NCI-H1092 treated with DMSO at 0.1 percent for 48 hours (cell line): ENCODE measurements around the gene PIM2.
A peak's percentile ranks its signal among the peaks of the same experiment; 100 is the strongest.

ENCODE experiments used
- DNase-seq: peaks from one replicate; lab custom pipeline; 2025; lab: John Stamatoyannopoulos, UW

Gene PIM2

GRCh38 chrX:48918643-48919340, at the start of gene PIM2:
PIM2 (minus strand) TSS chrX:48919024; CDS start chrX:48918834, 190 bp downstream.
- peak; percentile 96 for DNase-seq

DNA sequence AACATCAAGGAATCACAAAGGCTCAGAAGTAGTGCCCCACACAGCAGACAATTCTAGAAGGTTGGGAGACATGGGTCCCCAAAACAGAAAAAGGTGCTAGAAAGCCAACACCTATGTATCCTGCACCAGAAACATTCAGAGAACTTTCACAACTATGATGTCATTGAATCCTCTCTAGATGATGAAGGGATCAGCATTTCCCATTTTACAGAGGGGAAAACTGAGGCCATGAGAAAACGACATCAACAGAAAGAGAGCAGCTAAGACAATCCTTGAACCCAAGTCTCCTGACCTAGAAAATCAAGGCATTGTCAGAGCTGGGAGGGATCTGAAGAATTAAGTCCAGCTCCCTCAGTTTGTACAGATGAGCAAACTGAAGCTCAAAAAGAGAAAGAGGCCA, 49.6 kb upstream of the PIM2 start:
- DNase-seq: no peak

- DNase-seq: no peak
Measured at GRCh38 chrX:48966796-48967579, 48.2 kb upstream of the PIM2 start.

DNA sequence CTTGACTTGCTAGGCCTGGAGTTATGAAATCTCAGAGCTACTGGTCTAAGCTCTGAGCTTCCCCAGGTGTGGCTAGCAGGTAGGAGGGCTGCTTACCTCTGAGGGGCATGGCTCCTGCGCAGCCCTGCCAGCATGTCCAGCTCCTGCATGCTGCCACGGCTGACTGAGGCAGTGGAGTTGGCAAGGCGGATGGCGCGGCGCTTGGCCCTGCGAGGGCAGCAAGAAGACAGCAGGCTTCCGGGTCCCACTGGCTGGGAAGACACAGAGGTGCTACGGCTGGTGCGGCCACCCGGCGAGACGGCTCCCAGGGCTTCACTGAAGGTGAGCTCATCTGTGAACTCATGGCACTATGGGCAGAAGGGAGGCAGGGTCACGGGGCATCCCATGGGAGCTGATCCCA, 47.1 kb upstream of the PIM2 start:
- no peak for DNase-seq

DNA sequence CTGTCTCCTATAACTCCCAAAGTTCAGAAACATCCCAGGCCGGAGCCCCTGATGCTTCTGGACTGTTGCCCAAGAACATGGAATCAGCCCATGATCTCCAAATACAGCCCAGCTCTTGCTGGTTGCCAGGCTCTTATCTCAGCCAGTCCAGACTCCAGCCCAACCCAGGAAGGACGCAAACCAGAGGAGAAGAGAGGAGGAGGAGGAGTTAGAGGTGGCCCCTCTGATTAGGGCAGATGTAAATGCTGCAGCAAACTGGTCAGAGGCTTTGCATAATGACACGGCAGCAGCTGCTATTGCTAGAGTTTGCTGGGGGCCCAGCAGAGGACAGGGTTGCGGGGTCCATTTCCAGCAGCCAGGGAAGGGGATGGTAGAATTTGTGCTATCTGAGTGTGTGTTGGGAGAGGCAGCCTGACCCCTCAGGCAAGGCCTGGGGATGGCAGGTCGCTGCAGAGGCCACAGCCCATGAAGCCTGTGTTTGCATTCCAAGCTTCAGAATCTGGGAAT, 42.8 kb upstream of the PIM2 start:
- no peak for DNase-seq

DNA sequence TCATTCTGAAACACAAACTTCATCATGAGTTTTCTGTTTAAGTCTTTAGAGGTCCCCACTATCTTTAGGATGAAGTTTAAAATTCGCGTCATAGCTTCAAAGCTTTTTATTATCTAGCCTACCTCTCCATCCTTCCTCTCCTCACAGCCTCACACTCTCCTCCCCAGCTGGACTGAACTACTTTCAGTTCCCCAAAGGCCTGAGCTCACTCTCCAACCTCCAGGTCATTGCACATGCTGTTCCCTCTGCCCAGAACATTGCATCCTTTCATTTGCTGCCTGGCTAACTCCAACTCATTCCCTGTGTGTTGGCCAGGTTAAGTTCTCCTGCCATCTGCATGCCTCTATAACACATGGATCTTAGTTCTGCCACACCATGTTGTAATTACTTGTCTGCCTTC, 41.5 kb upstream of the PIM2 start:
- DNase-seq: no peak

DNA sequence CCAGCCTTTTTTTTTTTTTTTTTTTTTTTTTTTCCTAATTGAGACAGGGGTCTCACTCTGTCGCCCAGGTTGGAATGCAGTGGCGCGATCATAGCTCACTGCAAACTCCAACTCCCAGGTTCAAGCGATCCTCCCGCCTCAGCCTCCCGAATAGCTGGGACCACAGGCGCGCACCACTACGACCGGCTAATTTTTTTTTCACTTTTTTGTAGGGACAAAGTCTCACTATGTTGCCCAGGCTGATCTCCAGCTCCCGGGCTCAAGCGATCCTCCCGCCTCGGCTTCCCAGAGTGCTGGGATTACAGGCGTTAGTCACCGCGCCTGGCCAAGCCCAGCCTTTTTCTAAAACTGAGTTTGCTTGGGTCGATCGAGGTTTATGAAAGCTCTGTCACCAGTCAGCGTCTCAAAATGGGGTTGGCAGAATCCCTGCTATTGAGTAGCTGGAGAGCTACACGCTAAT, 39.8 kb upstream of the PIM2 start:
- DNase-seq: peak; percentile 51

DNA sequence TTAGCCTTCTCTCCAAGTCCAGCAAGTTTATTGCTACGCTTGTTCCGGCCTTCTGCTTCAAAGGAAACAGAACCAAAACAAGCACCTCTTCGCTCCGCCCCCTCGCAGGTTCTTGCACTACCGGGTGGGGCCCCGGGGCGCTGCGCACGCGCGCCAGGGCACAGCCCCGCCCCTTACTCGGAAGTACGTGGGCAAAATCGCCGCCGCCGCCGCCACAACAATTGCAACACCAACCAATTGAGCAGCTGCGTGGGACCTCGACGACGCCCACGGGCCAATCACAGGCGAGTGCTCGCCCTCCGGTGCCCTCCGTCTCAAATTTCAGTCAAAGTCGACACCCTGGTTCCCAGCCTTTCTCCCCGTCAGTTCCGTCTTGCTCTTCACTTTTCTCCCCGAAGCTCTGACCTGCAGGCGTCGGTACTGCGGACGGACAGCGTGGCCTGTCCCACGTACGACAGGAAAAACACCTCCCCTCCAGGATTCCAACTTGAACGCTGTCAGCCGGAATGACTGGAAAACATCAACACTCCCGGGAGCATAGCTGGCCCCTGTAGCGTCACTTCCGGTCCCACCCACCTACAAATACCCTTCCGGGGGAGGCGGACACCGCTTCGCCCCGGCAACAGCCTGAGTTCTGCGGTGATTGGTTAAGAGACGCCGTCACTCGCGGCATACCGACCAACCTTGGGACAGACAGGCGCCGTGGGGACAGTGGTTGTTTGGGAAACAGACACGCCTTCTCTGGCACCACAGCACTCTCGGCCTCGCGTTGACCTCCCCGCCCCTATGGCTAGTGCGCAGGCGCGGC, 39.2 kb upstream of the PIM2 start:
- DNase-seq: peak; percentile 98

- DNase-seq: peak; percentile 81
Measured at GRCh38 chrX:48957477-48957826, 38.6 kb upstream of the PIM2 start, which contains the start of gene OTUD5. OTUD5 (minus strand) TSS chrX:48957607; CDS start chrX:48957570, 37 bp downstream.

GRCh38 chrX:48956728-48957414, 38.0 kb upstream of the PIM2 start:
- DNase-seq: no peak

DNA sequence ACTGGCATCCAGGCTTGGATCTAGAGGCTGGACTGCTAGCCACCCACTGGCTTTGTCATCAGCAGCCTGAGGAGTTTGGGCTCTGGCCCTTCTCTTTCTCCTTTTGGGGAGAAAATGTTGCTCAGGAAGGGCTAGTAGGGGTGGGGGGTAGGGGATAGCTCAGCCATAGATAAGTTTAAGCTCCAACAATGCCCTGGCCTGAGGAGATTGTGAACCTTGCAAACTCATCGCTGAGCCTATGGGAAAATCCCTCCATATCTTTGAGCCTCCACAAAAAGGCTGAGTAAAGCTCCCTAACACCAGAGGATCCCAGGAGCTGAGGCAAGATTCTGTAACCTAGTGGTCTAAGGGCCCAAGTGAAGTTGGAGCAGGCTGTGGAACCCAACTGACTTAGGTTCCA, 29.8 kb upstream of the PIM2 start:
- DNase-seq: no peak

DNA sequence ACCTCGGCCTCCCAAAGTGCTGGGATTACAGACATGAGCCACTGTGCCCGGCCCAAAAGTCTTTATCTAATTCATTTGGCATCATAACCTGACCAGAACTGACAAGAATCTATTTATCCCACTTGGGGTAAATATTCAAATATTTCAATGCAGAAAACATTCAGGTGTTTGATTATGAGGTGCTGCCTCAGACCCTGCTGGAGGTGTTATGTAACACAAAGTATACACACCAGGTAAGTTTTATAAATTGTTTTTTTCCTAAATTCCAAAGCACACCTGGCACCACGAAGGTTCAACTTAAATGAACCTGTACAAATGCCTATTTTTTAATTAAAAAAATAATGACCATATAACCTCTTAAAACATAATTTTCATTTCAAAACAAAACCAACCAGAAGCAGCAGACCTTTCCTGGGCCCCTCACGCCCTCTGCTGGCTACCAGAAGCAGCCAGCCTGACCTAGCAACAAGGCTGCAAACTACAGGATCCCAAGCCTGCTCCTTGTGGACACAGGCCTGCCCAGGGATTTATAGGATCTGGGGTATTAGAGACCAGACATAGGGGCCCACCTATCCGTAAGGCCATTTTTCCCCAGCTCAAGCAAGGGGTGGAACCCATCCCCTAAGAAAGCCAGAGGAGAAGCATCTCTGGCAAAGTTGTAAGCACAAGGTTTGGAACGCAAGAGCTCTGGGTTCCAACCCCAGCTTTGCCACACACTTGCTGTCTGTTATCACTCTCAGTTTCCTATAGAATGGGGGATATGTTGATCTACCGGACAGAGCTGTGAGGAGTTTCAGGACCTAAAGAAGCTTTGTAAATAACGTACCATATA, 26.9 kb upstream of the PIM2 start:
- DNase-seq: no peak

GRCh38 chrX:48942895-48943294, 24.1 kb upstream of the PIM2 start:
- no peak for DNase-seq

DNA sequence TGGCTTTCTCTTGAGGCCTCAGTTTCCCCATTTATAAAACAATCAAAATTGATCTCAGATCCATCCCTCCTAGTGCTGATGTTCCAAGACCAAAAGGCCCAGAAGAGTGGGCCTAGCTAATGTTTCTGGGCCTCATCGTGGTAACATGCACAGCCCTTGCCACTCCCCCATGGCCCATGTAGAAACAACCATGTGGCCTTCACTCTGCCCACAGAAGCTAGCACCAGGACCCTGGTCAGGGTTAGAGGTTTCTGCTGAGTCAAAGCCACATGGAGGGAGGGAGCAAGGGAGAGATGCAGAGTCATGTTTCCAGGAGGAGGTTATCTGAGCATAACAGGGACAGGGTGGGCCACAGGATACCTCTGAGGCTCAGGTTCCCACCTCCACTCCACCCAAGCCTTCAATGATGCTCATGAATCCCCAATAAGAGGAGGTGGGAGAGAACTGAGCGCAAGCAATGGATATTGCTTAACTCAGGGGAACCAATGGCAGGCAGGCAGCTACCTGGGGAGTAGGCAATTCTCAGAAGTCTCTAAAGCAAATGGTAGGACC, 21.7 kb upstream of the PIM2 start:
- no peak for DNase-seq

DNA sequence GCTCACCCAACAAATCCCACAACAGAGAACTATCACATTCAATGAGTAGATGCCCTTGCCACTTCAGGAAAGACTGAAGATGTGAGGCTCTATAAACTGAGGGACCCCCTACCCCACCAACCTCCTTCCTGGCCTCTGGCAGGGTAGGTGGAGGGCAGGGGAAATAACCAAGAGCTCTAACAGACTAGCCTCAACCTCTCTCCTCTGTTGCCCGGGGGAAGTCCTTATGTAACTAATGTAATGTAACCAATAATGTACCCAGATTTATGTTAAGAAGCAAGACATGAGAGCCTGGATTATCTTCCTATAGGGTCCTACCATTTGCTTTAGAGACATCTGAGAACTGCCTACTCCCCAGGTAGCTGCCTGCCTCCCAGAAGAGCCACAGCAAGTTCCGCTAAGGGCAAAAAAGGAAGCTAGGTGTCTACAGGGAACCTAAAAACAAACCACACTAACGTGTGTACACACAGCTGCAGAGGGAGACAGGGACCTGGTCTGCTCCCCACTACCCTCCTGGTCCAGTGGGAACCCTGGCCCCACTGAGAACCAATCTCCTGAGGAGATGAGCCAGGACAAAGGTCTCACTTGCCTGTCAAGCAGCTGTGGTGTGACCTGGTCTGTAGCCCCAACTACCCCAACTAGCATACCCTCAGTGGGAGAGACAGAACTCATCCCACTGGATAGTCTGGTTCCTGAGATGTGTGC, 20.9 kb upstream of the PIM2 start:
- no peak for DNase-seq

DNA sequence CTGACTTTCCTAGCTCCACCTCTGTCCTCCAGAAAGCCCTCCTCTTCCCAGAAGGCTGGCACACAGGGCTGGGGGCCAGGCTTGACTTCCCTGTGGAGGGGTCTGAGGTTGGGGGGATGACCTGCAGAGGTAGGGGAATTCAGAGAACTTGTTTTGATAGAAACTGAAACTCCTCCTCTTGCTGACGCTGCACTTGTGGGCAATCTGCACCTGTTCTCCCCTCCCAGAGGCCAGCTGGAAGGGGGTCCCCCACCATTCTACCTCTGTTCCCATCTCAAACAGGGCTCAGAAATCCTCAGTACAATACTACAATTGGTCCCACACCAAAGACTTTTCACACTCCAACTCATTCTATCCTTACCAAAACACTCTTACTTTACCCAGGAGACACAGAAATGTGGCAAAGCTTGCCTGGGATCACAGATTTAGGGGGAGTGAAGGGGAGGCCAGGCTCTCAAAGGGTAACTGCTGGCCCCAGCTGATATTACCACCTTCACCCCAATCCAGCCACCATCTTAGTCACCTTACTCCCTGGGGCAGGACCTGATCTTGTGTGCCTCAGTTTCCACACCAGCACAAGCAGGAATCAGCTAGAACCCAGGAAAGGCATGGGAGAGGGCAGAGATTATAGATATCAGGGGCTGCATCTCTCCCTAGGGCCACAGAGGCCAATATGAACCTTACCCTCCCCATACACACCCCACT, 20.0 kb upstream of the PIM2 start:
- DNase-seq: no peak

GRCh38 chrX:48937054-48937907, 18.5 kb upstream of the PIM2 start:
- no peak for DNase-seq

DNA sequence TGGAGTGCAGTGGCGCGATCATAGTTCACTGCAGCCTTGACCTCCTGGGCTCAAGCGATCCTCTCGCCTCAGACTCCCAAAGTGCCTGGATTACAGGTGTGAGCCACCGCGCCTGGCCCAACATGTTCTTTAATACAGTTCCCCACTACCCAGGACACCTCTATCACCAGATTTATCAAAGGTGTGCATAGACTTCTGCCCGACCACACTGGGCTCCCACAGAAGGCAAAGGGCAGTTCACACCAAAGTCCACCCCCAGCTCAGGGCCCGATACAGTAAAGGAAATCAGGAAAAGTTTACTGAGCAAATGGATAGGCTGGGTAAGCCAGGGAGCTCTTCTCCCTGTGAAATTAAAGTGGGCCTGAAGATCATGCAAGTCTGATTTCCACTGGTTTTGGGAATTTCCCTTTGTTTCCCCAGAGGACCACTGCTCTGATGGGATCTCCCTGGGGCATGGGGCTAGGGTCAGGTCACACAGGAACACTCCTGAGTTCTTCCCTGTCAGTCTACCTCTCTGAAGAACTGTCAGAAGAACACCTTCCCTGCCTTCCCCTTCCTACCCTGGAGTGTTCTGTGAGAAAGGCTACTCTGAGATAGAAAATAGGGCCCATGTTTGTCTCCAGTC, 17.7 kb upstream of the PIM2 start:
- no peak for DNase-seq
